Measurements from ENCODE around the gene ANTXR1. TPM values are rescaled to one million over a fixed set of nuclear protein-coding genes. Genes with fewer than 3 reads are reported as not detected.

ANTXR1 gene
- polyA plus RNA-seq, 1 experiment, result 87.1 TPM

GRCh38 chr2:69213201-69213600, 200.2 kb downstream of the ANTXR1 start:
- no peak overlapping the region for H3K4me3 ChIP-seq (ENCODE audit: low read depth, low read length)
- TF ChIP-seq CTCF (IDR thresholded peaks at IDR 0.05; ENCODE audit: insufficient read depth, low read depth, low read length), result no peak
- DNase-seq (ENCODE audit: low read depth), result no peak
- ChIA-PET CTCF (interaction anchor here (1.1 kb wide), 2 partner anchors 94 to 156 kb away, joined by 3 to 4 read pairs; no protein-coding TSS in a partner anchor), POLR2A (interaction anchor here (0.6 kb wide), 1 partner anchor 118 kb away, joined by 3 read pairs; no protein-coding TSS in a partner anchor)
- H3K27me3 ChIP-seq (ENCODE audit: control insufficient read depth, insufficient read depth, low read length), result no peaks in the 10 kb centered on the region
- H3K36me3 ChIP-seq (ENCODE audit: control insufficient read depth, insufficient read depth, low read length), result peaks cover 4% of the 10 kb centered on the region

- ChIA-PET POLR2A (interaction anchor here (0.6 kb wide), 1 partner anchor 117 kb away, joined by 3 read pairs; no protein-coding TSS in a partner anchor), CTCF (interaction anchor here (0.7 to 1.1 kb wide), 3 partner anchors 94 to 287 kb away, joined by 3 to 4 read pairs (median 3); no protein-coding TSS in a partner anchor)
- TF ChIP-seq CTCF (IDR thresholded peaks at IDR 0.05; ENCODE audit: insufficient read depth, low read depth, low read length), result no peak
- Histone ChIP-seq H3K4me3 (ENCODE audit: low read depth, low read length) (no peak overlapping the region), H3K27me3 (ENCODE audit: control insufficient read depth, insufficient read depth, low read length) (no peaks in the 10 kb centered on the region), H3K36me3 (ENCODE audit: control insufficient read depth, insufficient read depth, low read length) (peaks cover 4% of the 10 kb centered on the region)
- DNase-seq (ENCODE audit: low read depth), result no peak
These were observed 200.8 kb downstream of the ANTXR1 start for GRCh38 chr2:69213782-69214181.

GRCh38 chr2:69214898-69215297, 201.9 kb downstream of the ANTXR1 start:
- POLR2A ChIA-PET, result no interaction called here
- CTCF ChIA-PET, result interaction anchor here (0.6 to 1.4 kb wide), 5 partner anchors 8 to 136 kb away, joined by 3 to 4 read pairs (median 3); no protein-coding TSS in a partner anchor
- DNase-seq (ENCODE audit: low read depth), result no peak
- no peak overlapping the region for H3K4me3 ChIP-seq (ENCODE audit: low read depth, low read length)
- H3K27me3 ChIP-seq (ENCODE audit: control insufficient read depth, insufficient read depth, low read length), result no peaks in the 10 kb centered on the region
- peaks cover 3% of the 10 kb centered on the region for H3K36me3 ChIP-seq (ENCODE audit: control insufficient read depth, insufficient read depth, low read length)
- no peak for TF ChIP-seq CTCF (IDR thresholded peaks at IDR 0.05; ENCODE audit: insufficient read depth, low read depth, low read length)

- Histone ChIP-seq H3K4me3 (ENCODE audit: low read depth, low read length) (no peak overlapping the region), H3K27me3 (ENCODE audit: control insufficient read depth, insufficient read depth, low read length) (no peaks in the 10 kb centered on the region), H3K36me3 (ENCODE audit: control insufficient read depth, insufficient read depth, low read length) (peaks cover 3% of the 10 kb centered on the region)
- no peak for DNase-seq (ENCODE audit: low read depth)
- ChIA-PET CTCF (interaction anchor here (0.7 kb wide), 1 partner anchor 19 kb away, joined by 3 read pairs; no protein-coding TSS in a partner anchor), POLR2A (no interaction called here)
- TF ChIP-seq CTCF (IDR thresholded peaks at IDR 0.05; ENCODE audit: insufficient read depth, low read depth, low read length), result no peak
These were observed 203.8 kb downstream of the ANTXR1 start for GRCh38 chr2:69216535-69217332.

GRCh38 chr2:69217333-69218080, 204.5 kb downstream of the ANTXR1 start:
- ChIA-PET CTCF (interaction anchor here (0.7 kb wide), 1 partner anchor 18 kb away, joined by 3 read pairs; no protein-coding TSS in a partner anchor), POLR2A (no interaction called here)
- 0 out of 2 replicates have a peak, but pooled peaks cover 1% of the 10 kb centered on the region for H3K36me3 ChIP-seq (ENCODE audit: control insufficient read depth, insufficient read depth, low read length)
- no peak for DNase-seq (ENCODE audit: low read depth)
- no peak overlapping the region for H3K4me3 ChIP-seq (ENCODE audit: low read depth, low read length)
- TF ChIP-seq CTCF (IDR thresholded peaks at IDR 0.05; ENCODE audit: insufficient read depth, low read depth, low read length), result no peak
- no peaks in the 10 kb centered on the region for H3K27me3 ChIP-seq (ENCODE audit: control insufficient read depth, insufficient read depth, low read length)

Measured in BJ (cell line).